Karpas-422 (cell line): ENCODE measurements around the gene GRM1. TPM values are rescaled to one million over a fixed set of nuclear protein-coding genes. Genes with fewer than 3 reads are reported as not detected.

Experiments
- DNase-seq: peaks from one replicate; pipeline ENCODE4 v3.0.0-alpha.2; 2015
- H2AFZ ChIP-seq: fragments of 200-600 bp; sonication (generic); 2 replicates; pipeline ENCODE4 v1.6.1; 2014; ENCODE audit warnings: antibody characterized with exemption, low read length, mixed read lengths
- H3K27ac ChIP-seq: fragments of 200-600 bp; sonication (generic); 2 replicates; pipeline ENCODE4 v1.5.1; 2014; ENCODE audit warnings: mild to moderate bottlenecking, low read length, moderate library complexity
- H3K27me3 ChIP-seq: fragments of 200-600 bp; sonication (generic); 2 replicates; pipeline ENCODE4 v1.6.1; 2014; ENCODE audit warnings: low read length, mixed read lengths
- H3K36me3 ChIP-seq: fragments of 200-600 bp; sonication (generic); 2 replicates; pipeline ENCODE4 v1.6.1; 2014; ENCODE audit warnings: low read length, mixed read lengths; ENCODE audit not compliant: insufficient read depth
- H3K4me1 ChIP-seq: fragments of 200-600 bp; sonication (generic); 2 replicates; pipeline ENCODE4 v1.6.1; 2014; ENCODE audit warnings: mild to moderate bottlenecking, low read length, mixed read lengths
- H3K4me2 ChIP-seq: fragments of 200-600 bp; sonication (generic); 2 replicates; pipeline ENCODE4 v1.6.1; 2014; ENCODE audit warnings: low read length, low read depth, mild to moderate bottlenecking; ENCODE audit not compliant: poor library complexity, severe bottlenecking
- H3K4me3 ChIP-seq: fragments of 200-600 bp; sonication (generic); 2 replicates; pipeline ENCODE4 v1.5.1; 2014; ENCODE audit warnings: mild to moderate bottlenecking, antibody characterized with exemption, low read length, mixed read lengths
- H3K79me2 ChIP-seq: fragments of 200-600 bp; sonication (generic); 2 replicates; pipeline ENCODE4 v1.6.1; 2014; ENCODE audit warnings: mild to moderate bottlenecking, low read length, mixed read lengths
- H3K9ac ChIP-seq: fragments of 200-600 bp; sonication (generic); 2 replicates; pipeline ENCODE4 v1.6.0; 2014; ENCODE audit warnings: low read length
- H3K9me2 ChIP-seq: fragments of 200-600 bp; sonication (generic), shearing (Covaris generic); replicated peaks from 2 replicates; pipeline ENCODE4 v1.6.0; 2014; ENCODE audit warnings: mild to moderate bottlenecking, low read length, moderate library complexity; ENCODE audit not compliant: insufficient read depth
- H3K9me3 ChIP-seq: fragments of 300-700, 200-600 bp; sonication (generic); 2 replicates; pipeline ENCODE4 v1.6.1; 2014; ENCODE audit warnings: low read length, mixed read lengths
- H4K20me1 ChIP-seq: fragments of 200-600 bp; sonication (generic); 2 replicates; pipeline ENCODE4 v1.6.1; 2014; ENCODE audit warnings: mild to moderate bottlenecking, antibody characterized with exemption, low read length, low read depth; ENCODE audit not compliant: insufficient read depth
- total RNA-seq: library from RNA; depleted of rRNA; stranded (reverse); fragments of >200 nt; shearing (Covaris generic); gene quantifications from 2 replicates; pipeline ENCODE4 v1.2.3, GENCODE V29; 2014; ENCODE audit warnings: low replicate concordance; rRNA removed

The GRM1 gene
- total RNA-seq = 0.40 and 1.2 TPM in 2 replicates

- H3K27ac ChIP-seq = no peak within 1 kb of the TSS
- H3K36me3 ChIP-seq = no peaks in the 10 kb centered on the region
- H3K27me3 ChIP-seq = no peaks in the 10 kb centered on the region
- no peak for DNase-seq
- H4K20me1 ChIP-seq = no peaks in the 10 kb centered on the region
- H2AFZ ChIP-seq = no peak within 1 kb of the TSS
- no peak within 1 kb of the TSS for H3K4me2 ChIP-seq
- no peaks in the 10 kb centered on the region for H3K79me2 ChIP-seq
- H3K9ac ChIP-seq = no peak within 1 kb of the TSS
- H3K9me2 ChIP-seq = no peaks in the 10 kb centered on the region
- no peak within 1 kb of the TSS for H3K4me3 ChIP-seq
- no peaks in the 10 kb centered on the region for H3K4me1 ChIP-seq
- H3K9me3 ChIP-seq = no peaks in the 10 kb centered on the region
Measured at GRCh38 chr6:146028851-146029572, at the start of gene GRM1. TSS of gene GRM1 (plus strand) at chr6:146029062. CDS start at chr6:146029518, 456 bp downstream.

- Histone ChIP-seq H4K20me1 (no peaks in the 10 kb centered on the region), H3K4me2 (no peak overlapping the region), H3K9ac (no peak overlapping the region), H3K36me3 (no peaks in the 10 kb centered on the region), H3K4me3 (no peak overlapping the region), H2AFZ (no peak overlapping the region), H3K79me2 (no peaks in the 10 kb centered on the region), H3K27me3 (0 out of 2 replicates have a peak, but pooled peaks cover 3% of the 10 kb centered on the region), H3K9me3 (no peaks in the 10 kb centered on the region), H3K27ac (no peak overlapping the region), H3K9me2 (no peaks in the 10 kb centered on the region), H3K4me1 (no peaks in the 10 kb centered on the region)
- no peak for DNase-seq
Measured at GRCh38 chr6:146009338-146009737, 19.5 kb upstream of the GRM1 start.

DNA sequence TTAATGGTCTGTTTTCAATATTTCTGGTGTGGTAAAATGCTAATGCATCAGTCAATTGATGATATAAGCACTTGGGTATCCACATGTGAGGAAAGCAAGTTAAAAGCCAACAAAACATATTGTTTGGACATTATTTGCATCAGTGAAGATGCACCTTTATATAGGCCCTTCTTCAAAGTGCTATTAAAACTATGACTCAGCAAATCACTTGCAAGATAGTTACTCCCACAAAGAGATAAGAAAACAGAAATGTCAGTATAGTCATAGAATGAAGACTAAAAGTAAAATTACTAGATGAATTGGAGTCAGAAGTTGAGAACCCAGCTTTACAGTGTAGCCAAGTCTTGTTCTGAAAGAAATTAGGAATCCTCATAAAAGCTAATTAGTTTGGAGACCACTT, 14.6 kb upstream of the GRM1 start:
- no peaks in the 10 kb centered on the region for H3K79me2 ChIP-seq
- no peak overlapping the region for H3K4me3 ChIP-seq
- H3K36me3 ChIP-seq = no peaks in the 10 kb centered on the region
- DNase-seq = no peak
- no peaks in the 10 kb centered on the region for H3K4me1 ChIP-seq
- no peaks in the 10 kb centered on the region for H3K9me3 ChIP-seq
- H4K20me1 ChIP-seq = no peaks in the 10 kb centered on the region
- no peak overlapping the region for H3K4me2 ChIP-seq
- no peak overlapping the region for H3K9ac ChIP-seq
- 0 out of 2 replicates have a peak, but pooled peaks cover 2% of the 10 kb centered on the region for H3K27me3 ChIP-seq
- H2AFZ ChIP-seq = no peak overlapping the region
- H3K9me2 ChIP-seq = 0 out of 2 replicates have a peak, but pooled peaks cover 3% of the 10 kb centered on the region
- no peak overlapping the region for H3K27ac ChIP-seq

- no peak for DNase-seq
- Histone ChIP-seq H3K9ac (no peak overlapping the region), H4K20me1 (no peaks in the 10 kb centered on the region), H3K36me3 (no peaks in the 10 kb centered on the region), H3K79me2 (no peaks in the 10 kb centered on the region), H3K4me1 (no peaks in the 10 kb centered on the region), H3K27me3 (no peaks in the 10 kb centered on the region), H3K4me2 (no peak overlapping the region), H2AFZ (no peak overlapping the region), H3K9me2 (0 out of 2 replicates have a peak, but pooled peaks cover 3% of the 10 kb centered on the region), H3K9me3 (no peaks in the 10 kb centered on the region), H3K27ac (no peak overlapping the region), H3K4me3 (no peak overlapping the region)
Measured at GRCh38 chr6:146017672-146018071, 11.2 kb upstream of the GRM1 start.

DNA sequence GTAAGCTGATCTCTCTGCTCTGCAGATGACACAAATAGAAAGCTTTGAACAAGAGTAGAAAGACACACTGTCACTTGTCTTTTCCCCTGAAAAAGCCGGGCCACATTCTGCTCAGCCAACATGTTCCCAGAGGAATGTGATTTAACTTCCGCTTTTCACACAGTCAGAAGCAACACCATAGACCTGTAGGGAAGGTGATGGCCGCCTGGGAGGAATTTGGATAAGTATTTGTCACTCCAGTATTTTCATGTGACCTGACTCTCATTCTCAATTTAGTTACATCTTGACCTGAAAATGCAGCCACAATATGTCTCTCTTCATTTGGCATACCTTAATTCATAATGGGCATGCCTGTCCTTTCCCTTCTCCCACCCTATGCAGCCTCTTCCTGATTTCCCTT, 2.0 kb upstream of the GRM1 start:
- DNase-seq = no peak
- Histone ChIP-seq H3K36me3 (no peaks in the 10 kb centered on the region), H3K9me3 (no peaks in the 10 kb centered on the region), H3K4me2 (no peak overlapping the region), H4K20me1 (no peaks in the 10 kb centered on the region), H3K9ac (no peak overlapping the region), H3K27me3 (no peaks in the 10 kb centered on the region), H3K9me2 (no peaks in the 10 kb centered on the region), H2AFZ (no peak overlapping the region), H3K79me2 (no peaks in the 10 kb centered on the region), H3K4me1 (no peaks in the 10 kb centered on the region), H3K4me3 (no peak overlapping the region), H3K27ac (no peak overlapping the region)

DNA sequence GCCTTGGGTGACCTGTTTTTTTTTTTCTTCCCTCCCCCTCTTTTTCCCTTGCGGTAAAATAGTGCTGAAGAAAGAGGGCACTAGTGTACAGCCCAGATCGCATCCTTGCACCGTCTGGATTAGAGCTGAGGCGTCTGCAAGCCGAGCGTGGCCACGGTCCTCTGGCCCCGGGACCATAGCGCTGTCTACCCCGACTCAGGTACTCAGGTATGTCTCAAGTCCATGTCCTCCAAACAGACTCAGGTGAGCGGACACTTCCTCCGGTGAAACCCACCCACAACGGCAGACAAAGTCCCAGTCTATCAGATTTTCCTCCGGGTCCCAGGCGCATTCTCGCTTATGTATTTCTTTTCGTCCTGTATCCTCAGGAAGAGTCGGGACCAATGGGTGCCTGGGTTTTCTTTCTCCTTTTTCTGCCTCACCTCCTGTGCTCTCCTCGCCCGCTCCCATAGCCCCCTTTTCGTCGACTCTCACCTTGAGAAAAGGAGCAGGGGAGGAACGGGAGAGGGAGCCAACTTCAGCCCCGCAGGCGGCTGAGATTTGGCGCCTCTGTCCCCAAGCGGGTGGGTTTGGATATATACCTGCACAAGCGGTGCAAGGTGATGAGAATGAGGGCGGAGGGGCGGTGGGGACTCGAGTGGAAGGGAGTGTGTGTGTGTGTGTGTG, 1.1 kb upstream of the GRM1 start:
- Histone ChIP-seq H3K36me3 (no peaks in the 10 kb centered on the region), H3K9me2 (no peaks in the 10 kb centered on the region), H2AFZ (no peak overlapping the region), H3K4me3 (no peak overlapping the region), H3K79me2 (no peaks in the 10 kb centered on the region), H3K4me1 (no peaks in the 10 kb centered on the region), H3K9ac (no peak overlapping the region), H3K4me2 (no peak overlapping the region), H3K9me3 (no peaks in the 10 kb centered on the region), H3K27me3 (no peaks in the 10 kb centered on the region), H3K27ac (no peak overlapping the region), H4K20me1 (no peaks in the 10 kb centered on the region)
- DNase-seq = no peak

DNA sequence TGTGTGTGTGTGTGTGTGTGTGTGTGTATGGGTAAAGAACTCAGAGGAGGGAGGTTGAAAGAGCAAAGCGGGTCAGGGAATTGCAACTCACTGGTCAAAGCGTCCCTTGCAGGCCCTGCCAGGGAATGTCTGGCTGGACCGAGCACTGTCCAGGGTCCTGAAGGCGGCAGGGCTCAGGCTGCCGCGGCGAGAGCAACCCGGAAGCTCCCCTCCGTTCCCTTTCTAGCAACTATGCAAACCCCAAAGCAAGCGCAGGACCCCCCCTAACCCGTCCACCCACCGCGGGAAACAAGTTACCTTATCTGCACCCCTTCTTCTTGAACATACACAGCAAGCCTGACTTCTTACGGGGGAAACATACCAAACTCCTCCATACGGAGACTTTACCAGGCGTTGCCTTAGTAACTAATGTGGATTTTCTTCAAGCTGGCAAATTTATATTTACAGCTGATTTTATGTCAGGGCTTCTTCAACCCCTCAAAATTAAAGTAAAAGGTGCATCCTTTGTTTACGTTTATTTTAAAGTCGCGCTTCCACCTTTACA, 538 bp upstream of the GRM1 start:
- Histone ChIP-seq H2AFZ (no peak overlapping the region), H3K9me3 (no peaks in the 10 kb centered on the region), H3K9me2 (no peaks in the 10 kb centered on the region), H3K9ac (no peak overlapping the region), H3K36me3 (no peaks in the 10 kb centered on the region), H3K79me2 (no peaks in the 10 kb centered on the region), H3K27ac (no peak overlapping the region), H3K4me1 (no peaks in the 10 kb centered on the region), H3K4me2 (no peak overlapping the region), H4K20me1 (no peaks in the 10 kb centered on the region), H3K4me3 (no peak overlapping the region), H3K27me3 (no peaks in the 10 kb centered on the region)
- no peak for DNase-seq

DNA sequence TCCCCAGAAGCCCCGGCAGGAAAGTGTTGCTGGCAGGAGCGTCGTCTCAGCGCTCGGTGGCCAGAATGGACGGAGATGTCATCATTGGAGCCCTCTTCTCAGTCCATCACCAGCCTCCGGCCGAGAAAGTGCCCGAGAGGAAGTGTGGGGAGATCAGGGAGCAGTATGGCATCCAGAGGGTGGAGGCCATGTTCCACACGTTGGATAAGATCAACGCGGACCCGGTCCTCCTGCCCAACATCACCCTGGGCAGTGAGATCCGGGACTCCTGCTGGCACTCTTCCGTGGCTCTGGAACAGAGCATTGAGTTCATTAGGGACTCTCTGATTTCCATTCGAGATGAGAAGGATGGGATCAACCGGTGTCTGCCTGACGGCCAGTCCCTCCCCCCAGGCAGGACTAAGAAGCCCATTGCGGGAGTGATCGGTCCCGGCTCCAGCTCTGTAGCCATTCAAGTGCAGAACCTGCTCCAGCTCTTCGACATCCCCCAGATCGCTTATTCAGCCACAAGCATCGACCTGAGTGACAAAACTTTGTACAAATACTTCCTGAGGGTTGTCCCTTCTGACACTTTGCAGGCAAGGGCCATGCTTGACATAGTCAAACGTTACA, 817 bp downstream of the GRM1 start:
- H3K27me3 ChIP-seq = no peaks in the 10 kb centered on the region

More for the DNA sequence above, 817 bp downstream of the GRM1 start:
- Histone ChIP-seq H3K9me2 (no peaks in the 10 kb centered on the region), H3K4me2 (no peak overlapping the region), H3K4me3 (no peak overlapping the region), H3K4me1 (no peaks in the 10 kb centered on the region), H3K36me3 (no peaks in the 10 kb centered on the region), H4K20me1 (no peaks in the 10 kb centered on the region), H2AFZ (no peak overlapping the region), H3K27ac (no peak overlapping the region), H3K9me3 (no peaks in the 10 kb centered on the region), H3K9ac (no peak overlapping the region), H3K79me2 (no peaks in the 10 kb centered on the region)
- no peak for DNase-seq
